Stimulated activated CD4-positive, alpha-beta T cell treated with anti-CD3 and anti-CD28 coated beads, Interleukin-4, amount 100 ng/mL, for 4 hours (primary cell): Measurements from ENCODE around the gene LGALS7B.
"Not testable (repeated sequence)": the region's sequence is repeated elsewhere in the genome, so short reads cannot be mapped to it uniquely, and the experiment has no call there.

Experiments used
- DNase-seq, 2 experiments: peaks; one replicate each; pipeline ENCODE4 v3.0.0-alpha.2; 2020

LGALS7B gene

DNA sequence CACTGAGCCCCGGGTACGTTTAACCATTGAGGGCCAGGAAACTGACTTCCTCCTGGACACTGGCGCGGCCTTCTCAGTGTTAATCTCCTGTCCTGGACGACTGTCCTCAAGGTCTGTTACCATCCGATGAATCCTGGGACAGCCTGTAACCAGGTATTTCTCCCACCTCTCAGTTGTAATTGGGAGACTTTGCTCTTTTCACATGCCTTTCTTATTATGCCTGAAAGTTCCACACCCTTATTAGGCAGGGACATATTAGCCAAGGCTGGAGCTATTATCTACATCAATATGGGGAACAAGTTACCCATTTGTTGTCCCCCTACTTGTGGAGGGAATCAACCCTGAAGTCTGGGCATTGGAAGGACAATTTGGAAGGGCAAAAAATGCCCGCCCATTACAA lies 36.9 kb downstream of the LGALS7B start:
- DNase-seq, result not testable (repeated sequence)

DNA sequence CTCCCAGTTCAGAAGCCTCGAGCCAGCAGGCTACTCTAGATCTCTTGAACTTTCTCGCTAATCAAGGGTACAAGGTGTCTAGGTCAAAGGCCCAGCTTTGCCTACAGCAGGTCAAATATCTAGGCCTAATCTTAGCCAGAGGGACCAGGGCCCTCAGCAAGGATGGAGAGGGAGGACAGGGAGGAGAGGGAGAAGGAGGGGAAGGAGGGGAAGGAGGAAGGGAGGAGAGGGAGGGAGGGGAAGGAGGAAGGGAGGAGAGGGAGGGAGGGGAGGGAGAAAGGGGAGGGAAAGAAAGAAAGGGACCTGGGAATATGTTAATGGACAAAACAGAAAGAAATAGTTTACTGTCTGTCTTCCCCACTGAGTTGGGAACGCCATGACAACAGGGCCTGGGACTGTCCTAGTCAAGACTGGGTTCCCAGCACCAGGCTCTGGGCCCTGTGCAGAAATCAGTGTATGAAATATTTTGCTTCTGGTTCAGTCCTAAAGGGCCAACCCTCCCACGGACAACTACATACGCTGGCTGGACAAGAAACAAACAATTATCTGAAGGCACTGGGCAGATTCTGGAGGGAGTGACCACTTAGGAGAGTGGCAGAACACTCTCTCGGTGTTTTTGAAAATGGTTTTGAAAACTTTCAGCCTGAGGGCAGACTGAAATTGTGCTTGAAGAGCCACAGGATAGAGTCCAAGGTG lies 38.0 kb downstream of the LGALS7B start:
- no peak for DNase-seq

DNA sequence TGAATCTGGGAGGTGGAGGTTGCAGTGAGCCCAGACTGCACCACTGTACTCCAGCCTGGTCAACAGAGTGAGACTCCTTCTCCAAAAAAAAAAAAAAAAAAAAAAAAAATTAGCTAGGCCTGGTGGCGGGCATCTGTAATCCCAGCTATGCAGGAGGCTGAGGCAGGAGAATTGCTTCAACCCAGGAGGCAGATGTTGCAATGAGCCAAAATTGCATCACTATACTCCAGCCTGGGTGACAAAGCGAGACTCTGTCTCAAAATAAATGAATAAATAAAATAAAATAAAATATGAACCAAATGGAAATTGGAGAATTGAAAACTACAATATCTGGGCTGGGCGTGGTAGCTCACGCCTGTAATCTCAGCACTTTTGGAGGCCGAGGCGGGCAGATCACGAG lies 40.2 kb downstream of the LGALS7B start:
- not testable (repeated sequence) for DNase-seq

DNA sequence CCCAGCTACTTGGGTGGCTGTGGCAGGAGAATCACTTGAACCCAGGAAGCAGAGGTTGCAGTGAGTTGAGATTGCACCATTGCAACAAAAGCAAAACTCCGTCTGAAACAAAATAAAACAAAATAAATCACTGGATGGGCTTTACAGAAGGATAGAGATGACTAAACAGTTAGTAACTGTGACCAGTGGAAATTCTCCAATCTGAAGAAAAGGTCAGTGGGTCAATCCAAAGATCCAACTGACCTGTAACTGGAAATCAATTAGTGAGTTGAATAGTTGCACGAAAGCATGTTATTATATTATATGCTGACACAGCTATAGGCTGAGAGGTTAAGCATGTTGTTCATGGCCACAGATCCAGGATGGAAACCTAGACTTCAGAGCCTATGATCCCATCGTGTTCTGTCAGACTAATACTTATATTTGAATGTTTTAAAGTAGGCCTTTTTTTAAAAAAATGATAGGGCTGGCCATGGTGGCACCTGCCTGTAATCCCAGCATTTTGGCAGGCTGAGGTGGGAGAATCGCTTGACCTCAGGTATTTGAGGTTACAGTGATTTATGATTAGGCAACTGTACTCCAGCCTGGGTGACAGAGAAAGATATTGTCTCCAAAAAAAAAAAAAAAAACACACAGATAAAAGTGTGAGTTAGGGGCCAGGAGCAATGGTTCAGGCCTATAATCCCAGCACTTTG lies 41.2 kb downstream of the LGALS7B start:
- DNase-seq, result no peak

DNA sequence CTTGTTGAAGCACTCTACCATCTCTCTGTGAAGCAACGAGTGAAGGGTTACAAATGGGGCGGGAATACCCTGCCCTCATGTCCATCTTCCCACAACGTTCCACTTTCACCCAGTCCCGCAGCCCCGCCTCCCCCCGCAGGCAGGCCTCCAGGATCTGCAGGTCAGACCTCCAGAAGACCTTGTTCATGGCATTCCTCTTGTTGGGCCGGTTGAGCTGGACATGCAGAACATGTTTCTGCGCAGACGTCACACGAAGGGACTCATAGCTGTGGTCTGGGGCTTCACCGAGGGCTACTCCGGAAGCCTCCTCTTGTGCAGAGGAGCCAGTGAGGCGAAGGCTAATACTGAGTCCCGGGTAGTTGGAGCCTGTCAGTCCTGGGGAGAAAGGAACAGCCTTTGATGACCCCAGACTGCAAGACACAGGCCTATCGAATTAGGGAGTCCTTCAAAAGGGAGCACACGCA lies 42.2 kb downstream of the LGALS7B start:
- no peak for DNase-seq

DNA sequence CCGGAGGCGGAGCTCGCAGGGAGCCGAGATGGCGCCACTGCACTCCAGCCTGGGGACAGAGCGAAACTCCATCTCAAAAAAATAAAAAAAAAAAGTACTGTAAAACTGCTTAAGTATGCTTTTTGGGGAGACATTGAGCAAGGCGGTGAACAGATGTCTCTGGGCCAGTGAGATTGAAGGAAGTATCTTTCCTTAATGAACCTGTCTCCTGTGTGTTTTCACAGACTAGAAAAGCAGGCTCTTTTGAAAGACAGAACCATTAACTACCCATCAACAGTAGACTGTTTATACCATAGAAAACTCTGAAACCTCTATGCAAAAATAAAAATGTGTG lies 44.1 kb downstream of the LGALS7B start:
- no peak for DNase-seq

DNA sequence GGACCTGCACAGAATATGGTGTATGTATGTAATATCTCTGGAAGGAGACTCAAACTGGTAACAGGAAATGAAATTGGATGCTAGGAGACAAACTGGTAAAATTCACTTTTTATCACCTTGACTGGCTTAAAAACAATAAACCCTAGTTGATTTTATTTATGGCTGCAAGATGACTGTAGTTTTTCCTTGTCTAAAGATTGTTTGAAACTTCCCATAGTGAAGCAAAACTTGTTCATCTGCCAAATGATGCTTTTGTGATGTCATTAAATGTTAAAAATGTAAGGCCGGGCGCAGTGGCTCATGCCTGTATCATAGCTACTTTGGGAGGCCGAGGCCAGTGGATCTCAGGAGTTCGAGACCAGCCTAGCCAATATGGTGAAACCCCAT lies 45.1 kb downstream of the LGALS7B start:
- no peak for DNase-seq

DNA sequence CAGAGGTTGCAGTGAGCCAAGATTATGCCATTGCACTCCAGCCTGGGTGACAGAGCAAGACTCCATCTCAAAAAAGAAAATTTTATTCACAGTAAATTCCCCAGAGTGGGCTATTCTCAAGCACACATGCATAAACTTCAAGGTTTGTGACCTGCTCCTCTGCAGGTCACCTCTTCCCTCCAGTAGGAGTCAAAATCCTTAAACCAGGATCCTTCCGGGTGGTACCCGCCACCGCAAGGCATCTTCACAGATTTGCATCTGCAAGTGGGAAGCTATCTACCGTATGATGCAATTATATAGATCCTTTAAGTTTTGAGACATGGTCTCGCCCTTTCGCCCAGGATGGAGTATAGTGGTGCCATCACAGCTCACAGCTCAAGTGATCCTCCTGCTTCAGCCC lies 45.6 kb downstream of the LGALS7B start:
- no peak for DNase-seq

DNA sequence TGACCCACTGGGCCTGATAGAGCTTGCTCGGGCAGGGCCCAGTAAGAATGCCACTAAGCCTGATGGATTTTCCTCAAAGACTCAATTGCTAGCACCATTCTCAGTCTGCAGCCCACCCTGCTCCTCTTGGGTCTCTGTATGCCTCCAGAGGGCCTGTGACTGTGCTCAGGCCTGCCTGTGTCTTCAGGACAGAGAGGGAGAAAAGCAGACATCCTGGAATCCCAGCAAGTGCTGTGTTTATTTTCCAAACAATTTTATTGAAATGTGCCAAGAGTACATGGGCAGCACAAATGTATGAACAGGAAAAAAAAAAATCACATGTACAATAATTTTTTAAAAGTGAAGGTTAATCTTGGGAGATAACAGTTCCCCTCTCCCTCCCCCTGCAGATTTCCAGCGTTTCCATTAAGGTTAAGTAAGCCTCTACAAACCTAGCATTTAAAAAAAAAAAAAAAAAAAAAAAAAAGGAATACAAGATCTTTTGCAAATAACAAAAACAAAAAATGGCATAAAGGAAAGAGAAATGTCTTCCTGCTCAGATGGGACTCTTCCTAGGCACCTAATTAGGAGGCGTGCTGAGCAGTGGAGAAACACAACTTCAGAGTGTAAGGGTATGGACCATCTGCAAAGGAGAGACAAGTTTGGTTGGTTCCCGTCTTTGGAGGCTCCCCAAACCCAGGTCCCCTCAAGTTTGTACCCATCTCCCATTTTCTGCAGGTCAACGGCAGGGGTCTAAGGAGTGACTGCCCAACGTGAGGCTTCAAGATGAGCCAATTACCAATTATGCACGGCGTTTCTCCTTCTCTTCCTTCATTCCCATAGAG lies 47.4 kb downstream of the LGALS7B start:
- no peak for DNase-seq

DNA sequence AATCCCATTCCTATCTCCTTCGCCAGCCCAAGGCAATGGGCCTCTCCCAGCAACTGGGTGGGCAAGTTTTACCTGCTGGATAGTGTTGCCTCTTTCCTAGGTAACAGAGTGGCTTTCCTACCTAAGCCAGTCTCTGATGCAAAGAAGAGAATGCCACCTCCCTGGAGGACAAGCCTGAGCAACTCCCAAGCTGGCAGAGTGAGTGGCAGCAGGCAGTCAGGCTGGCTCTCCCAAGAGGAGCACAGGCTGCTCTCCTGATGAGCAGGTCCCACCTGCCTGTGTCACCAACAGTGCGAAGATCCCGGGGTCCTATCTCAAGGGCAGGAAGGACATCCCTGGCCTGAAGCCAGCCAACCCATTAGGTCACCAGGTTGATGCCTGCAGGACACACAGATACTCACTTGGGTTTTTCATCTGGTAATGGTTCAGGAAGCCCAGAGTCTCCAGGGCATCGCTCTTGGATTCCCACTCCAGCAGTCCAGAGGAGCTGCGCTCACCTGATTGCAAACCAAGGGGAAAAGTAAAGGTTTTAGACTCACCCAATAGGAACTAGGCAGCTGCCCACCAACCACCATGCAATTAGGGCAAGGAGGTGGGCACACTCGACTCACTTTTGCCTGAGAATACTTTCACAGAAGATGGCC lies 48.1 kb downstream of the LGALS7B start:
- DNase-seq, result no peak

DNA sequence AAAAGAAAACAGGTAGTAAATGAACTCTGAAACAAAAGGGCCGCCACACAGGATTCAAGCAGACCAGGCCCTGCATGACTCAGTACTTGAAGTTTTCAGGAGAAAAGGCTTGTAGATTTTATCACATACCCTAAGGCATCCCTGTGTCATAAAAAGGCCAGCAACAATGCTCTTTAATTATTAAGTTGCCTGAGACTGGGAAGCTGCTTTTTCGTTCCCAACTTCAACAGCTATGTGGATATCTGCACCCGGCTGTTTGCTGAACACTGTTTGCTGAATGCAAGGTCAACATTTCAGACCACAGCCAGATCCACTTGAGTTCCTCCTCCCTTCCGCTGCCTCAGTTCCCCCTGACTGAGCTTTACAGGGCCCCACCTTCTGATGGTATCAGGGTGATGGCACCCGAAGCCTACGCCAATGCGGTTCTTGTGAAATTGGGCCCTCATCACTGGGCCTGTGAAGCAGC lies 48.7 kb downstream of the LGALS7B start:
- DNase-seq, result no peak

DNA sequence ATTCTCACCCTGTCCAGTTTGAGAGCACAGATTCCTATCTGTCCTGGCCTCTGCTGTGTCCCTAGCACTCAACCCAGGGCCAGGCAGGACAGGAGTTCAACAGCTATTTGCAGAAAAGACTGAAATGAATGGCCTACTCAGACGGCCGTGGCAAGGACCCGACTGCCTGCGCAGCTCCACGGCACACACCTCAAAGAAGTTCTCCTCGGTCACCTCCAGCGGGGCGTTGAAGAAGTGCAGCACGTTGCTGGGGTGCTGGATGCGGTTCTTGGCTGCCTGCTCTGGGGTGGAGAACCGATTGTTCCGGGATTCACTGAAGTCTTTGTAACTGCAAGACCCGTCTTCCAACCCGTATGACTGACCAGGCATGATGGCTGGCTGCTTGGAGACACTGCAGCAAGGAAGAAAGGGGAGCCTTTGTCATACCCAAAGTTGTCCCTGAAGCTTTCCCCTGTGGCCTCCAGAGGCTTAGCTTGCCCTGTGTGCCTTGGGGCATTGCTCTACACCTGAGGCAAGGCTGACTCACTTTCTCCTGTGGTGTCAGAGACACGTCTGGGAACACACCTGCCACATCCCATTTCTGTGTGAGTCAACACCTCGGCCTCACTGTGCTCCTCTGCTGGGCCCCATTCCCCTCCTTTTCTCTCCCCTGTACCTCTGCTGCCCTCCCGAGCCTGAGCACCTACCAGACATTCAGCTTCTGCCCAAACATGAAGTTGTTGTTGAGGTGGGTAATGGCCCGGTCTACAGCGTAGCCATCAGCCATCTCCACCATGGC lies 49.4 kb downstream of the LGALS7B start:
- peak; percentile 54 to 82 for DNase-seq

DNA sequence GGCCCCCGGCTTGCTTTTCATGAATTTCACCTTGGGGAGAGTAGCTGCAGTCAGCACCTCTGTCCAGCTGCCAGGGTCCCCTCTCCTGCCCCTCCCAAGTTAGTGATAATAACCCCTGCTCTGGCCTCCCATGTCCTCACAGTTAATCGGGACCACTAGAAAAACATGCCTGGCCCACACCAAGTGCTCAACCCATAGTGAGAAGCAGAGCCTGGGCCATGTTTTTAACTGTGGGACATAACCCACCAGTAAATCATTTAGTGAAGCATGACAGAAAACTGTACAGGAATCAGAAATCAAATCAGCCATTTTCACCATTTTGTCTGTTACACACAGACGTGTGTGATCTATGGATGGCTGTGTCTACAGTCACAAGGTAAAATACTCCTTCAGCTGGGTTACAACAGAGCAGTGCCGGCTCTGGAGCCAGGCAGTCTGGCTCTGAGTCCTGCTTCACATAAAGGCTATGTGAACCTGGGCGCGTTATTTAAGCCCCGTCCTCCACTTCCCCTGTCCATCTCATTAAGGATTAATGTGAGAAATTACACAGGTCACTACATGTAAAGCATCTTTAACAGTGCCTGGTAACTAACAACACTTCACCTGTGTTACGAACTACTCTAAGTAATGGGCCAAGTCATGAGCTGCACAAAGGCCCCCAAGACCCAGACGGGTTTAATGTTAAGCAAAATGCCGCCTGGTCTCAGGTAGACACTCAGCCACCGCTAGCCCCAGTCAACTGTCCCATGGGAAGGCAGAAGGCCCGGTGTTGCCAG lies 50.2 kb downstream of the LGALS7B start:
- DNase-seq, result no peak

DNA sequence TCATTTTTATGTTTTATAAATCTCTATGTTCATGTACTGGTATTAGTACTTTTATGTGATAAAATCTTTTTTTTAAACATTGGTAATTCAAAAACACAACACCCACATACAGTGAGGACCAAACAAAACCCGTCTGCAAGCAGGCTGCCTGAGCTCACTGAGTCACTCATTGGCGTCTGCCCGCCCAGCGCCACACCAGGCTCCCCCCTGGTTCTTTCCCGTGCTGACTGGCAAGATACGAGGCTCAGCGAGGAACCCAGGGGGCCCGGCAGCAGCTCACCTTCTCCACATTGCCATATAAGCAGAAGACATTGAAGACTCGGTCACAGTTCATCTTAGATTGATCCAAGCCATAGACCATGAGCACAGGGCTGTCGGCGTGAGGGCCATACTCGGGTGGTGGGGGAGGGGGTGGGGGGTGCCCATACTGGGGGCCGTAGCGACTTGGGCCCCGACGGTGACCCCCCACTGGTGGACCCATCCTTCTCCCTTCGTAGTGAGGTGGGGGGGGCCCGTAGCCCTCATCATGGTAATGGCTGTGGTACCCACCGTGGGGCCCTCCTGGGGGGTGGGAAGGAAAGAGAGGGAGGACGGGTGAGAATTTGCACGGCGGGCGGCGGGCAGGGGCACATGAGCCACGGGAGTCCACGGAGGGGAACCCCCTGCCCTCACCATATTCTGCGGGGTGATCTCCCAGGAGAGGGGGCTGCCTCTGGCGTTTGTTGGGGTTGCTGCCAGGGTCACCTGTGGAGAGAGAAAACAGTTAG lies 51.0 kb downstream of the LGALS7B start:
- no peak for DNase-seq

DNA sequence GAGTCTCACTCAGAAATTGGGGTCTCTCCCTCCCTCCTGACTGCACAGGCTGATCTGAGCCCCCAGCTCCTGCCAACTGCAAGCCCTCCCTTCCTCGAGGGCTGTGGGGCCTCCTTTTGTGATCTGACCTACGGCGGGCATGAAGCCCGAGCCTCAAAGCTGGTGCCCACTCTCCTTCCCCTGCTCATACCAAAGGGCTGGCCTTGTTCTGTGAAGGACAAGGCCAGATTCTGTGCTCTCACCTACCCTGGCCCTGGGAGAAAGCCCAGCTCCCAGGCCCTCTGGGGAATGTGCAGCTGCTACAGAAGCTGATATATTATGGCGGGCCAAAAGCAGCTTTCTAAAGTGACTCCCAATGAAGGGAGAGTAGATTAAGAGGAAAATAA lies 51.6 kb downstream of the LGALS7B start:
- DNase-seq, result no peak
